Measurements from ENCODE around the gene ATAD3A.

ATAD3A gene

DNA sequence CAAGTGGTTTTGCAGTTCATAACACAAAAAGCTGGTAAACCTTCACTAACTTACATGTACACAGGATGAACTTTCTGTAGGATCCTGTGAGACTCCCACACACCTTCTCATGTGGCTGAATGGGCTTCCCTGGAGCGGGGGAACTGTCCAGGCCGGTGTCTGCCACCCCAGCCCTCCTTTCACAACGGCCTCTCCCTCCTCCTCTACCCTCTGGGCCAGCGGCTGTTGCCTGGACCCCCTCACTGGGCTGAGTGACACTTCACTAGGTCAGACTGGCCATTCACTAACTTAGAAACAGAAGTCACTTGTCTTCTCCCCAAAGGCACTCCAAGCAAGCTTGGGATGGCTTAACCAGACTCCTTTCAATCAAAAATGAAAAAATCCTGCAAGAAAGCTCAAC lies 46.6 kb downstream of the ATAD3A start:
- DNase-seq: no peak

DNA sequence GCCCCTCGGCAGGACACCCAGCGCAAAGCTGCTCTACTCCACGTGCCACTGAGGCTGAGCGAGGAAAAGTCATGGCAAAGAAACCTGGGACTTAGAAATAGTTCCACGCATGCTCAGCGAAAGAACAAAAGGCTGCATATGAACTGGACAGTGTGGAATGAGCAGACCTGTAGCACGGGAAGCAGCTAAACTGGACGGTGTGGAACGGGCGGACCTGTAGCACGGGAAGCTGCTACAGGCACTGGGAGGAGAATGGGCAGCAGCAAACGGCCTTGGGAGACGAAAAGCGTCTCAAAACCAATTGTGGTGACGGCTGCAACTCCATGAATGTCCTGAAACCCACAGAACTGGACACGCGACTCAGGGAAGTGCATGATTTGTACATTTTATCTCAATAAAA lies 47.1 kb downstream of the ATAD3A start:
- no peak for DNase-seq

DNA sequence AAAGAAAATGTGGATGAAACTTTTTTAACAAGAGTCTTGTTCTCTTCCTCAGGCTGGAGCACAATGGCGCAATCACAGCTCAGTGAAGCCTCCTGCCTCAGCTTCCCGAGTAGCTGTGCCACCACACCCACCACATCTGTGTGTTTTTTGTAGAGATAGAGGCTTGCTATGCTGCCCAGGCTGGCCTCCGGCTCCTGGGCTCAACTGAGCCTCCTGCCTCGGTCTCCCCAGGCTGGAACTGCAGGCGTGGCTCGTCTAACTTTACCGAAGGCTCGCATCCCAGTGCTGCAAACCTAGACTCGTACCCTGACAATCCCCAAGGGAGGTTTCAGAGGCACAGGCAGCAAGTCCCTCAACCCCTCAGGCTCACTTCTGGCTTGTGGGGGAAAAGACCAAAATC lies 48.2 kb downstream of the ATAD3A start:
- DNase-seq: no peak

DNA sequence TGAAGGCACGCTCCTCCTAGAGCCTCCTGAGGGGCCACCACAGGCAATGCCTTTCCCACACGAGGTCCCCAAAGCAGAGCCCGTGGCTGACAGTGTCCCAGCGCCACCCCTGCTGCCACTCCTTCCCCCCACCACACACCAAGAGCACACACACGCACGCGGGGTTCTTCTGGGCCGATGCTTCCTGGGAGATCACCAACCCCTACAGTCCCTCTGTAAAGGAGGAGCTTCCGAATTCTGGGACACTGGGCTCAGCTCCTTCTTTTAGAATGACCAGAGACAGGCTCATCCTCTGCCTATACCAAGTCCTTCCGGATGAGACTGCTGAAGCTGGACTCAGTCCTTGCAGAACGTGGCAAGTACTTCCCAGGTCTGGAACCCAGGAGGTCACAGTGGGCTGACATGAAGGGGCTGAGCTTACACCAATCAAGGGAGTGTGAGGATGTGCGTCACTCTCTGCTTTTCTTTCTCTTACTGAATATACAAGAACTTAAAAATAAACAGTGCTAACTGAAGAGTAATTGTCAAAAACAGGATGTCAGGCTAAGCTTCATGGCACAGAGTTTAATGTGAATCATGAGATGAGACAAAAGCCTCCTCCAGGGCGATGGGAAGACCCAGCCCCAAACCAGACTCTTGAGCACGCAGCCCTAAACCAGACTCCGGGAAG lies 50.0 kb downstream of the ATAD3A start:
- no peak for DNase-seq

DNA sequence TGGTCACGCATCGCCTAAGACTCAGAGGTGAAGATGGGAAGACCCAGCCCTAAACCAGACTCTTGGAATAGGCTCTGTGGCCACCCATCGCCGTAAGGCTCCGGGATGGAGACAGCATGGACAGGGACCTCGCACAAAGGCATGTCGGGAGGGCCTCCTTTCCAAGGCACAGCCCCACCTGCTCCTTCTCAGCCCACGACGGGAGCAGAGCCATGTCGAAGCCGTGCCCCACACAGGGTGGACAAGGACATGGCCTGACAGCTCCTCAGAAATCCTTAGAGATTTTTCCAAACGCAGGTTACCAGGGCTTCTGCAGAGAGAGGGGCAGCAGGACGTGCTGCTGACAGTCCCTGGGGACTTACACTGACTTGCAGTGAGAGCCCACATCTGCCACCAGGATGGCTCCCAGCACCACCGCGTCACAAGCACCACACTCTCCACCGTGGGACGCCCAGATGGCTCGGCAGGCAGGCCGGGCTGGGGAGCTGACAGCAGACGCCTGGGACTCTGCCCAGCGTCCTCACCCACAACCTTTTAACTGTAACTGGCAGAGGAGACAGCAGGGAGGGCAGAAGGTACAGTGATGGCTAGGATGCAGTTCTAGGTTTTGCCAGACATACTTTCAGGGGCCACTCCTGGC lies 50.7 kb downstream of the ATAD3A start:
- no peak for DNase-seq

DNA sequence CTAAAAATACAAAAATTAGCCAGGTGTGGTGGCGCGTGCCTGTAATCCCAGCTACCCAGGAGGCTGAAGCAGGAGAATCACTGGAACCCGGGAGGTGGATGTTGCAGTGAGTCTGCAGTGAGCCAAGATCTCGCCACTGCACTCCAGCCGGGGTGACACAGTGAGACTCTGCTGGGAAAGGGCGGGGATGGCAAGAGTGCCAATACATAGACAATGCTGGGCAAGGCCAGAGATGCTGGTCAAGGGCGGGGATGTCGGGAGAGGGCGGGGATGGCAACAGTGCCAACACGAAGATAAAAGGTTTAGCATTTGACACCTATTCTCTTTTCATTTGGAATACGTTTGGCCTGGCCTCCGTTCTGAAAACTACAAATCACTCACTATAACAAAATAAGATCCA lies 51.7 kb downstream of the ATAD3A start:
- no peak for DNase-seq

DNA sequence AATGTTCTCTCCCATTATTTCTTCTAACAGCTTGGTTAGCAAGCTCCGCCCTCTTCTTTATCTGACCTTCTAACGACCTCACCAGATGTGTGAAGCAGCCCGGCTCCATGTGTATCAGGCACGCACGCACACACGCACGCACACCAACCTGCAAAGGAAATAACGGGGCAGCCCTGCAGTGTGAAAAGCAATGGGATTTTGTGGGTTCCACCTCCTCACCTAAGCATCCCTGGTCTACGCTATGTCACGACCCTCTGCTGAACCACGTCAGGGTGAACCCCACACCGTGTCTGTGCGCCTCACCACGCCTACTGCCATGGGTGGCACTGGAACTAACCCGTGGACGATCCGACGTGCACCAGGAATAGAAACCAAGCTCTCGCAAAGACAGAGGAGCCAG lies 52.3 kb downstream of the ATAD3A start:
- DNase-seq: no peak

DNA sequence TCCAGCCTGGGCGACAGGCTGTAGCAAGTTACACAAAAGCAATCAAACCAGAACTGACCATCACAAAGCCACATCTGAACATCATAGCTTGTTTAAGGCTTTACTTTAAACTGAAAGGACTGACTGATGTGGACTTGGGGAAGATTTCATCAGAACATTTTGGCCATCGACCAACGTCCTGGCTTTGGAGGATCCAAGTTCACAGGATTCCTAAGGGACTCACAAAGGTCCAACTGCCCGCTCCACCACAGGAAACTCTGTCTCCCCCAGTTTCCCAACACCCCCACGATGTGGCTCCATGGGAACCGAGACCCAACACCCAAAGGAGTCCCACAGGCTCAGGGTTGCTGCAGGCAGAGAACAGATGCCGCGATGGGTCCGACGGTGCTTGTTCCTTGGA lies 53.4 kb downstream of the ATAD3A start:
- no peak for DNase-seq

DNA sequence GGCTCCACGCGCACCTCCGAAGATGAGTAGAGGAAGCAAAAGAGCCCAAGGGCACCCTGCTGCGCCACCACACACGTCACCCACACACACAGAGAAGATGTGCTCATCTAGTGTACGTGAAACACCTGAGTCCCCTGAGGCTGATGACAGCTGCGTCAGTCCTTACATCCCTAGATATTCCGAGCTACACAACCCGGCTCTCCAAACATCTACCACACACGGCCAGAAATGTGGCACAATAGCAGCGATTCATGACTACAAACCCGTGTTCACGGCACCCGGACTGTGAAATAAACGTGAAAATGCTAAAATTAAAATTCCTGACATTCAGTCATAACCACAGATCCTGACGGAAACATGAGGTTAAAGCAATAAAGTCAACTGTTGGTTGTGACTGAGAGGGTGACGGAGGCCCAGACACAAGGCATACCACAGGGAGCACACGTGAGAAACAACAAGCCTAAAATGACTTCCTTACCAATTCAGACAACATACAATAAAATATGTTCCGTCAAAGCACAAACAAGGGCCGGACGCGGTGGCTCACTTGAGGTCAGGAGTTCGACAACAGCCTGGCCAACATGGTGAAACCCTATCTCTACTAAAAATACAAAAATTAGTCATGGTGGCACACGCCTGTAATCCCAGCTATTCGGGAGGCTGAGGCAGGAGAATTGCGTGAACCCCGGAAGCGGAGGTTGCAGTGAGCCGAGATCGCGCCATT lies 55.4 kb downstream of the ATAD3A start:
- no peak for DNase-seq

DNA sequence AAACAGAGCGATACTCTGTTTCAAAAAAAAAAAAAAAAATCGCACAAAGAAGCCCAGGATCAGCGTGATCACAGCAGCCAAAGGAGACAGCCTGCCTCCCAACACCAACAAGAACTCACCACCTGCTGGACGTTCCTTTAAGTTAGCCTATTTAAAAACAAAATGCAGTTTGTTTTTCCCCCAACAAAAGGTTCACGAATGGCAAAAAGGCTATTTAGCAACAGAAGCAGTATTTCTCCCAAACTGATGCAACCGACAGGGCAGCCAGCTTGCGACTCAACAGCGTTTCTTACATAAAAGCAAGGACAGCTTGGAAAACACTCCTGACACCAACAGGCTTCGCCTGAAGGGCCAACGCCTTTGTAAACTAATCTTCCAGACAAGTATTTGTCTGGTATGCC lies 55.9 kb downstream of the ATAD3A start:
- DNase-seq: no peak

DNA sequence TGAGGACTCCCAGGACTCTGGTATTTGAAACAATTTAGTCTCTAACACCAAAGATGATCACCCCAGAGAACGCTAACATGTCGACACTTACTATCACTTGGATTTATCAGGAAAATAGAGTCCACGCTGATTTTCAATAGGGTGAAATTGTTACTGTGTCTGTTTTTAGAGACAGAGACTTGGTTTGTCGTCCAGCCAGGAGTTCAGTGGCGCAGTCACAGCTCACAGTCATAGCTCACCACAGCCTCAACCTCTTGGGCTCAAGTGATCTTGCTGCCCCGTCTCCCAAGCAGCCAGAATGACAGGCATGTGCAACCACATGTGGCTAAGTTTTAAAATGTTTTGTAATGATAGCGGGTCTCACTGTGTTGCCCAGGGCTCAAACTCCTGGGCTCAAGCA lies 57.4 kb downstream of the ATAD3A start:
- DNase-seq: no peak

DNA sequence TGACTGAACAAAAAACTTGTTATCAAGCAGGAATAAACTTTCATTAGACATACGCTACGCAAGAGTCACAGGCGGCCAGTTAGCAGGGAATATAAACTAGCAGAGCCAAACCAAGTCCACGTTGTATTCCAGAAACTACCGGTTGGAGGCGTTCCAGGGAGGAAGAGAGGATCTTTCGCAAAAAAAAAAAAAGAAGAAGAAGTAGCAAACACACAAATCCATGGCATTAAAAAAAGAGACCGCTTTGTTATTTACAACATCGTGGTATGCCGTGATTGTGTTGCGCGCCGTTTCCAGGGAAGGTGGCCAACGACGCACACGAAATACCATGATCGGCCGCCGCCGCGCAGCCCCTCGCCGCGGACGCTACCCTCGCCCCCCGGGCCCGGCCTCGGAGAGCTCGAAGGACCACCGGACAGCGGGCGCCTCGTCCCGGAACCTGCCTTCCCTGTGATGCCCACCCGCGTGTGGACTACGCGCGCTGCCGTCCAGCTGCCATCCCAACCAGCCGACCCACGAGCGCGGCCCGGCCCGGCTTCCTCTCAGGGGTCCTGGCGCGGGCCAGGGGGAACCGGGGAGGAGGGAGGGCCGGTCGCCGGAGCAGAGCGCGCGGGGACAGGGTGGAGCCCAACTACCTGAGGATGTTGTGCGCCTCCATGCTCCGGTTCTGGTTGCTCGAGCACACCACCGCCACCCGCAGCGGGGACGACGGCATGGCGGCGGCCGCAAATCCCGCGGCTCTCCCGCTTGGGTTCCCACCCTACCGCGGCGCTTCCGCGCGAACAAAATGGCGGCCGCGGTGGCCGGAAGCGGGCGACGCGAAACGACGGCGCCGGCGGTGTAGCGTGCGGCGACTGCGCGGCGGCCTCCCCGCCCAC lies 62.1 kb downstream of the ATAD3A start:
- peak in 4 of 5 donors; percentile 50 to 76 (median 66) for DNase-seq

DNA sequence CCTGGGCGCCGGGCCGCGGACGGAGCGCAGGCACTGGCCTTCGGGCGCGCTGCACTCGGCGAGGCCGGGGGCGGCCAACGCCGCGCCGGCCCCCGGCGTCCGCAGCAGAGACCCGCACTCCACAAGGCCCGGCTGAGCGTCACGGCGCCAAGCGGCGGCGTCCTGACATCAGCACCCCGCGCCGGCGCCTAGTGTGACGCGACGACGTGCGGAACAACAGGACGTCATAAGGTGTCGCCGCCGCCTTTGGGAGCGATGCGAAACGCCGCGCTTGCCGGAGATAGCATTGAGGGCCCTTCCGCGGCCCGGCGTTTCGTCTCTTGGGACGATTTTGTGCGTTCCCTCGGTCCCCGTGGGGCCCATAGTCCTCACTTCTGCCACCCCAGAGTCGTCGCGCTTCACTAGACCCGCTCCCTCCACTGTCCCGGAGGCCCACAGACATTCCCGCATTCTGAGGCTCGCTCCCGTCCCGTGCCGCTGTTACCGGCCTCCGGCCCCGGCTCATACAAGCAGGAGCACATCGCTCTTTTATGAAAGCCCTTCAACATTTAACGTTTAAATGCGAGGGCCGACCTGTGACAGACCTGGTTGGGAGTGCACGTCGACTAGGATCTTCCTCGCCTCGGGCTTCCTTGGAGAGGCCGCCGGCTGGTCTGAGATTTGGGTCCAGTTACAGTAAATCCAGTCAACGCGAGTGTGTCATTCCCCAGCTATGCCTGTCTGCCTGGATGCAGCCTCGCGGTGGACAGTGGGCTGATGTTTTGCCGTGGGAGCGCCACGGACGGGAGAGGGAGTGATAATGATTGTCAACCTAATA lies 63.0 kb downstream of the ATAD3A start, which contains the start of gene SSU72:
TSS of gene SSU72 (minus strand) at position 143 of the 817 bp plus-strand sequence. CDS start 306 bp downstream, outside the sequence.
- peak; percentile 84 to 95 (median 91) for DNase-seq

DNA sequence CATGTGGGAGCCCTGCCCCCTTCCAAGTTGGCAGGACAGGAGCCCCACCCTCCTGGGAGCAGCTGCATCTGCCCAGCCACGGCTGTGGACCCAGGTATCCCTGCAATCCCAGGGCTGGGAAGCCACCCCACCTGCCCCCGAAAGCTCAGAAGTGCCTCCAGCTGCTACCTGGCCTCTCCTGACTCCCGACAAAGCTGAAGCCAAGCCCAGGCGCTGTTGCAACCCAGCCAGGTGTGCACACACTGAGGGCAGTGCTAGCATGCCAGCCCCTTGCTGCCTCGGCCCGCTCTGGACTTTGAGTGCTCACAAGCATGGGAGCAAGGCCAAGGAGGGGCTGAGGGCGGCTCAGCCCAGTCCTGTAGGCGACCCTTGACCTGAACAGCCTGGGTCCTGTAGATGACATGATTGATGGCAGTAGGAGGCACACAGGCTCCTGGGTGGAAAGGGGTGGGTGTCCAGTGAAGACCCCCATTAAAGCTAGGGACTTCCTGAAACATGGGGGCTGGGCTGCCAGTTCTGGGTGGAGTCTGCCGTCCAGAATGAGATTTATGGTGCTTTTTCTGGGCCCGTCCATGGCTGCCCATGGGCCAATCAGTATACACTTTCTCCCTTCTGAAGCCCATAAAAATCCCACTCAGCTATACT lies 65.5 kb downstream of the ATAD3A start:
- DNase-seq: no peak

DNA sequence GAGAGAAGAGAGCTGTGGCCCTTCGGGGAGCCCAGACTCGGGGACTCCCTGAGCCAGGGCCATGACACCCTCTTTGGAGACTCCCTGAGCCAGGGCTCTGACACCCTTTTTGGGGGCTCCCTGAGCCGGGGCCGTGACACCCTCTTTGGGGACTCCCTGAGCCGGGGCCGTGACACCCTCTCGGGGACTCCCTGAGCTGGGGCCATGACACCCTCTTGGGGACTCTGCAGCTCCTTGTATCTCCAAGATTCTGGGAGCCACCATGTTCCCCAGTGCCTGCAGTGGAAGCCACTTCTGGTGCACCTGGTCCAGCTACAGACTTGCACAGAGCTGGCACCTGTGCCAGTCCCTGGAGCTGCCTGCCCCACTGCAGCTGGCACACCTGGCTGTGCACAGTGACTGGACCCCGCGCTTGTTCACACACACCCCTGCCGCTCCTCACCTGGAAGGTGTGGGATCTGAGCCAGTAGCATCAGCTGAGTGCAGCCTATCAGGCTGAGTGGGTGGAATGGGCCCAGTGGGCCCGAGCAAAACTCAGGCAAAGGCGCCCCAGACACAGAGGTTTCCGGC lies 66.5 kb downstream of the ATAD3A start:
- no peak for DNase-seq

DNA sequence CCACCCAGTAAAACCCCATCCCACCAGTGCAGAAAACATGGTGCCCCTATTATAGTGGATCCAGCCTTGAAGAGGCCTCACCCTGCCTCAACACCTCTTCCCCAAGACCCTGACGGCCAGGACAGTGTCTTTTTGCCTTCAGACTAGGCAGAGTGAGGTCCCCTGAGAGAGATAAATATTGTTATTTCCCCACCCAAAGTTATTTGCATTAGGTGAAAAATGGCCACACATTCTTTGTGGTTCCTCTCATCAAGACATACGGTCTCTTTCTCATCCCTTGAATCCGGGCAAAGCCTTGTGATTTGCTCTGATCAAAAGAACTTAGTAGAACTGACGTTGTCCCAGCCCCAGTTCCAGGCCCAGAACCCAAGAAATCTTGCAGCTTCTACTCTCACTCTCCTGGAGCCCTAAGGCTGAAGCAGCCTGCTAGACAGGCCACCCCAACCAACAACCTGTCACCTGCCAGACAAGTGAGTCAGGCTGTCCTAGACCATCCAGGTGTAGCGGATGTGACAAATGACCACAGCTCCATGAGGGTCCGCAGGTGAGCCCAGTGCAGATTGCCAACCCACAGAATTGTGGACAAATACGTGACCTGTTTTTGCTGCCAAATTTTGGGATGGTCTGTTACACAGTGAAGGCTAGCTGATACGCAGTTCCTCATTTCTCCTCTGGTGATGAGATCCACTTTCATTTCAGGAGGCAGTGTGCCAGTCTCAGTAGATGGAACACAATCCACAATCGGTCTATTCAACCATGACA lies 70.8 kb downstream of the ATAD3A start:
- DNase-seq: no peak

DNA sequence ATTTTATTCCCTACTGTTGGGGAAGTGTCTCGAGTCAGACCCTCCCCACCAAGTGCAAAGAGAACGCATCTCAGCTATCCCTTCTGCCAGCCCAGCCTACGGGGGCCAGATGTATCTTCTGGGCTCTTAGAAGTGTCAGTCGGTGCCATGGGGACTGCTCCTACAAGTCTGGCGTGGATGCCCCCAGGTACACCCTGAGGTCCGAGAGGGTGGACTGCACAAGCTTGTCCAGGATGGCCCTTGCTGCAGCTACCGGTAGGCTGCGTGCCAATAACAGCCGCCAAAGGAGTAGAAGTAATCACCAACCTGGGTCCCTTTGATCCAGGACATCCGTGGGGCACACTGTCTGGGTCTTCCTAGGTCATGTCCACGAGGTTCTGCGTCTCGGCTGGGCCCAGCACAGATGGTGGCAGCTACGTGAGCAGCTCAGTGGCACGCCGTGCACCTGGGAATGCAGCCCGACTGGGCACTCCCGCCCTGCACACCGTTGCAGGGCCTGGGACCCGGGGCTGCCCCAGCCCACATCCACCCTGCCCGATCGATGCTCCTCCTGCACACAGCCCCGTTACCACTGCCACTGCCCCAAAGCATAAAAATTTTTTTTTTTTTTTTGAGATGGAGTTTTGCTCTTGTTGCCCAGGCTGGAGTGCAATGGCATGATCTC lies 71.5 kb downstream of the ATAD3A start:
- DNase-seq: no peak
